NCI-H82 treated with DMSO at 0.1 percent for 48 hours (cell line): ENCODE measurements around the gene VGLL2.
A peak's percentile ranks its signal among the peaks of the same experiment; 100 is the strongest.
"Not testable (repeated sequence)": the region's sequence is repeated elsewhere in the genome, so short reads cannot be mapped to it uniquely, and the experiment has no call there.

ENCODE experiments used
- DNase-seq: peaks from one replicate; lab custom pipeline; 2025; ENCODE audit not compliant: unreplicated experiment; lab: John Stamatoyannopoulos, UW

Gene VGLL2, protein sequence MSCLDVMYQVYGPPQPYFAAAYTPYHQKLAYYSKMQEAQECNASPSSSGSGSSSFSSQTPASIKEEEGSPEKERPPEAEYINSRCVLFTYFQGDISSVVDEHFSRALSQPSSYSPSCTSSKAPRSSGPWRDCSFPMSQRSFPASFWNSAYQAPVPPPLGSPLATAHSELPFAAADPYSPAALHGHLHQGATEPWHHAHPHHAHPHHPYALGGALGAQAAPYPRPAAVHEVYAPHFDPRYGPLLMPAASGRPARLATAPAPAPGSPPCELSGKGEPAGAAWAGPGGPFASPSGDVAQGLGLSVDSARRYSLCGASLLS

DNA sequence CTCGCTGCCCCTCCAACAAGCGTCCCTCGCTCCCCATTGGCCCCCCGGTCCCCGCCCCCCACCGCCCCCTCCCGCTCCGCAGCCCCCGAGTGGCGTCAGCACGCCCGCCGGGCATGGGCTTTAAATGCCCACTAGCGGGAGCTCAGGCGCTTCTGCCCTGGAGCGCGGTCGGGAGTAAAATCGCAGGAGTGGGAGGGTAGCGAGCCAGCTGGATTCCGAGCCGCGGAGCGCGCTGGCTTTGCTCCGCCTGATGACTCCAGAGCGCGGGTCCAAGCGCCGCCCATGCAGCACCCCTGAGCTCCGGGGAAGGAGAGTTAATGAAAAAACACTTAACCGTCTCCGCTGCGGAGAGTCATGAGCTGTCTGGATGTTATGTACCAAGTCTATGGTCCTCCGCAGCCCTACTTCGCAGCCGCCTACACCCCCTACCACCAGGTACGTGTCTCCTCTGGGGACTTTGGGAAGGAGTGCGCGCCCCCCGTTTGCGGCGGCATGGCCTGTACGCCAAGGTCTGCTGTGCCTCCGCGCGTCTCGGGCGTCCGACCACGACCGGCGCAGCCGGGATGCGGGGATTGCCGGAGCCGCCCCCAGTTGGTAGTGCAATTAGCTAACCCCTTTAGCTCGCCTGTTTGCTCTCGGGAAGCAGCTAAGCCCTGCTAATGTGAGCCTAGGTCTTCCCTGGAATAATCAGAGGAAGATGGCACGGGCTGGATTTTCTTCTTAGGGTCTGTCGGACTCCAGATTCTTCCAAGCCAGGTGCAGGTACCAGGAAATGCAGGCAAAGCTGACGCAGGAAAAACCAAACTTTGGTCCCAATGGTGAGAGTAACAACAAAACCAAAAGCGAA lies at the start of gene VGLL2:
VGLL2 (plus strand) TSS at position 149 of the 847 bp plus-strand sequence; CDS start at position 355, 206 bp downstream.
- peak; percentile 16 for DNase-seq

DNA sequence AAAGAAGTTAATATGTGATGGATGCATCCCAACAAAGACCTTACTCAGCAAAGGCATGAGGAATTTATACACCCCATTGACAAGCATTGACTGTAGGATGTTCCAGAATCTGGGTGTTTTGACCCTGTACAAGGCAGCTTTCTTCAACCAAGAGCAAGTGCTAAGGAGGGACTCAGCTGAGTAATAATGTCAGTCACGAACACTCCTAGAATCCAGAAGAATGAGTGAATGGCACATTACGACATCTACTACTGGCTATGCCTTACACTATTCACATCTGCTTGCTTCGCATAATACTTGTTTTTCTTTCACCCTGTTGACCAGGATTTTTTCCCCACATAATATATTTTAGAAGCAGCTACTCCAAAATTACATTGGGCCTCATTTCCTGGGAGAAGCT lies 42.5 kb upstream of the VGLL2 start:
- DNase-seq, result no peak

DNA sequence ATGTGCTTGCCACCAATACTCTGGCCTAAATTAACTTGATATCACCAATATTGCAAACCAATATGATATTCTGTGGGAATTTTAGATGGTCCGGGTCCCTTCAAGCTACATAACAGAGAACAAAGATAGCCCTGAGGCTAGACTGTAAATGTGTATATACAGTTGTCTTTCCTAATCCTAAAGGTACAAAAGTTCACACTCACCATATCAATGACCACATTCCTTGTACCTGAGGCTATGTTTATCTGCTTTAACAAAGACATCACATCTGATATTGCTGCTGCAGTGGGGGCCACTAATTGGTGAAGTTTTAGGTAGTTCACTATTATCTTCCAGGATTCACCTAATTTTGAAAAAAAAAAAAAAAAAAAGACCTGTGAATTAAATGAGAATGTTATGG lies 38.6 kb upstream of the VGLL2 start:
- no peak for DNase-seq

DNA sequence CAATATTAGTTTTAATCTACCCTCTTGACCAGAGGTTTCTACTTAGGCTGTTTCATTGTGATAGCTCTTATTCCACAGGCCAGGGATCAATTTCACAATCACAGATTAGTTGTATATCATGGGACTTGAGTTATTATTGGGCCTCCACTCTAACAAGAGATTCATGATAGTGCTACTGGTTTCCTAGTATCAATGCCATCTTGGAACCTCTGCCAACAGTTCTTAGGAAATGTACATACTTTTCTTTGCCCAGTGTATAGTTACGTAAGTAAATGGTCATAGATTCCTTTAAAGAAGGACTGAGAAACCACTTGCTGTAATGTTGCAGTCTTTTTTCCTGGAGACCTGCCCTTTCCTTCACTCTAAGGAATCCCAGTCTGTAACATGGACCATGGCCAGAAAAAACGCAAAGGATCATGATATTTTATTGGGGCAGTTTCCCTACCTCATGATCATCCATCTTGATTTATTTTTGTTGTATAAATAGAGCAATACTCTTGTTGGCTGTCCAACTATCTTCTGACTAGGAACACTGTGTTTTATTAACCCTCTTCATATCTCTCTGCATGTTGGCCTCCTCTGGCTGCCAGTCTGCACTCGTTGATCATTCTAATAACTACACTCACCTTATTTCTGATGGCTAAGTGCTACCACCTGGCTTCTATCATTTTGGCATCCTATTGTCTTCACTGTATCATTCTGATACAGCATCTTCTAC lies 38.0 kb upstream of the VGLL2 start:
- DNase-seq, result no peak

DNA sequence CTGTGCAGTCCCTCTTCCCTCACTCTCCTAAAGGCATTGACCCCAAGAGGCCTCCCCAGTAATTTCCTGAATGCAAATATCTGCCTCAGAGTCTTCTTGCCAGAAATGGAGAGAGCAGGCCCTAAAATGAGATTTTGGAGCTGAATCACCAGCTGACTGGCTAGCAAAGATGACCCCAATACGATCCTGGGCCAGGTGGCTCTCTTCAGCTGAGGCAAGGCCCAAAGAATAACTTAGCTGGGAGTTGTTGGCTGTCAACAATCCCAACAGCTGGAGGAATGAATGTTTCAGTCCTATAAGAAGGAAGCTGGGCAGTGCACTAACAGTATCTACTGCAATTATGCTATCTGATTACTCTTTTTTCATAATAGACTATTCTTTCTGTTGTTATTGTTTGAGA lies 37.2 kb upstream of the VGLL2 start:
- no peak for DNase-seq

DNA sequence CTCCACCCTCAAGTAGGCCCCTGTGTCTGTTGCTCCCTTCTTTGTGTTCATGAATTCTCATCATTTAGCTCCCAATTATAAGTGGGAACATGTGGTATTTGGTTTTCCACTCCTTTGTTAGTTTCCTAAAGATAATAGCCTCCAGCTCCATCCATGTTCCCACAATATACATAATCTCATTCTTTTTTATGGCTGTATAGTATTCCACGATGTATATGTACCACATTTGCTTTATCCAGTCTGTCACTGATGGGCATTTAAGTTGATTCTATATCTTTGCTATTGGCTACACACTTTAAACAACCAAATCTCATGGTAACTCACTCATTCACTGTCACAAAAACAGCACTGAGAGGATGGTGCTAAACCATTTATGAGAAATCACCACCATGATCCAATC lies 35.5 kb upstream of the VGLL2 start:
- no peak for DNase-seq

DNA sequence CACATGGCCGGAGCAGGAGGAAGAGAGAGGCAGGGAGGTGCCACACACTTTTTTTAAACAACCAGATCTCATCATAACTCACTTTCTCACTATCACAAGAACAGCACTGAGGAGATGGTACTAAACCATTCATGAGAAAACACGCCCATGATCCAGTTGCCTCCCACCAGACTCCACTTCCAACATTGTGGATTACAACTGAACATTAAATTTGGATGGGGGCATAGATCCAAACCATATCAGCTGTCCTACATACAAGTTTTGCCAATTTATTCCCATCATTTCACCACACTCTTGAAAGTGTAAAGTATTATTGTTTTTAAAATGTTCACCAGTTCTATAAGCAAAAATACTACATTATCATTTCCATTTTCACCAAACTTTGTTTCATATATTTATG lies 33.9 kb upstream of the VGLL2 start:
- DNase-seq, result no peak

DNA sequence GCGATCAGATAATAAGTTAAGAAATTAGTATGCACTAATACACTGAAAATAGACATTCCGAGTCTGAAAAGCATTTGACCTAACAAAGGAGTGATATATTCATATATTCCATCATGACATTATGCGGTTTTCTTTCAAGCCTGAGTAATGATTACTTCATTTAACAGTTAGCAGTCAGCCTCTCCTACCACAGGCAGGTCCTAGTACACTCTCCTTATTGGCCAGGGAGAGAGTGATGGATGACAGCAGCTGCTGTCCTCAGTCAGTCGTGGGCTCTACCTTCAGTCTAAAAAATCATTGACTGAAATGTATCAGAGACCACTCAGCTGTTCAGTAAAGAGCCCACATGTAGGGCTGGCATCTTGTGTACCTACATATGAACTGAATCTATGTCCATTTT lies 33.2 kb upstream of the VGLL2 start:
- DNase-seq, result no peak

DNA sequence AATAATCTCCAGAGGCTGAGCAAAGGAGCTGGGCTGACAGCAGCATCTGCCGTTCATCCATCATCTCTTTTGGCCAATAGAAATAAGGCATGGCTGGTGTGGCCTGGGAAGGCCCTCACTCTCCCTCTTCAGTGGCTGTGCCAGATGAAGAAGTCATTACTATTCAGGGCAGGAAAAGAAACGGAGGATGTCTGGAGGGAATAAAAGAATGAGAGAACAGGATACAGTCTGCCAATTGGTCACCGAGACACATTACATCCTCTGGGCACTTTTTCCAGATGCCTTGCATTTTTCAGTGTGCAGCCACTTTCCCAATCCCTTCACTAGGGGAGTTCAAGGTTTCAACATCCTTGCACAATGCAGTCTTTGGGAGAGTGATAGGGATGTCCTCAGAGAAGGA lies 32.2 kb upstream of the VGLL2 start:
- no peak for DNase-seq

DNA sequence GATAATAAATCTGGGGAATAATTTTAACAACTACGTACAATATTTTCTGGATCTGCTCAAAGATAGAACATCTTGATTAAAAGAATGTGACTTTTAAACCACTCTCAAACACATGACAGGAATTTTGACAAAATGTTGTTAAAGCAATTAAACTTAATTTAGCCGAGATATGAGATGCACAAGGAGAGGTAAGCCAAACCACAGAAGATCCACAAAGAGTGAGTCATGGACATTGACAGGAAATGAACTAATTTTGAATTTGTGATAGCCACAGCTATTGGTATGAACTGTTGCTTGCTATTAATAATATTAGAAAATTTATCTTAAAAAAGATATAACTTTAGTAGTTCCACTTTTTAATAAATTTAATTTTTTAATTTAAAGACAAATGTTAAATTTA lies 27.8 kb upstream of the VGLL2 start:
- no peak for DNase-seq

DNA sequence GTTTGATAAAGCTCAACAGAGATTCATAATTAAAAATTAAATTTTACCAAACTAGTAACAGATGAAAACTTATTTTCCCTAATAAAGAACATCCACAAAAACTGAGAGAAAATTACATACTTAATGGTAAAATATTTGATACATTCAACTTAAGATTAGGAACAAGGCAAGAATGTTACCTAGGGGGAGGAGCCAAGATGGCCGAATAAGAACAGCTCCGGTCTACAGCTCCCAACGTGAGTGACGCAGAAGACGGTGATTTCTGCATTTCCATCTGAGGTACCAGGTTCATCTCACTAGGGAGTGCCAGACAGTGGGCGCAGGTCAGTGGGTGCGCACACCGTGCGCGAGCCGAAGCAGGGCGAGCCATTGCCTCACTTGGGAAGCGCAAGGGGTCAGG lies 20.8 kb upstream of the VGLL2 start:
- not testable (repeated sequence) for DNase-seq

DNA sequence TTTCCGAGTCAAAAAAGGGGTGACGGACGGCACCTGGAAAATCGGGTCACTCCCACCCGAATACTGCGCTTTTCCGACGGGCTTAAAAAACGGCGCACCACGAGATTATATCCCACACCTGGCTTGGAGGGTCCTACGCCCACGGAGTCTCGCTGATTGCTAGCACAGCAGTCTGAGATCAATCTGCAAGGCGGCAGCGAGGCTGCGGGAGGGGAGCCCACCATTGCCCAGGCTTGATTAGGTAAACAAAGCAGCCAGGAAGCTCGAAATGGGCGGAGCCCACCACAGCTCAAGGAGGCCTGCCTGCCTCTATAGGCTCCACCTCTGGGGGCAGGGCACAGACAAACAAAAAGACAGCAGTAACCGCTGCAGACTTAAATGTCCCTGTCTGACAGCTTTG lies 20.4 kb upstream of the VGLL2 start:
- not testable (repeated sequence) for DNase-seq

DNA sequence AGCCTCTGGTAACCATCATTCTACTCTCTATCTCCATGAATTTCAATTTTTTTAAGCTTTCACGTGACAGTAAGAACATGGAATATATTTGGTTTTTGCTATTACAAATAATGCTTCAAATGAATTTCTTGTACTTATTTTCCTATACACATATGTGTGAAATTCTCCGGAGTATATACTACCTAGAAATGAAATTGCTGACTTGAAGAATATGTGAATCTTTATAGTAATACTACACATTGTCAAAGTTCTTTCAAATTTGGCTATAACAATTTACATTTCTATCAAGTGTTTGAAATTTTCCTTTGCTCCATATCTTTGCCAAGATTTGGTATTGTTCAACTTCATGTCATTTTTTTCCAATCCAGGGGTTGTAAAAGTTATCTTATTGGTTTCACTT lies 11.6 kb upstream of the VGLL2 start:
- no peak for DNase-seq

DNA sequence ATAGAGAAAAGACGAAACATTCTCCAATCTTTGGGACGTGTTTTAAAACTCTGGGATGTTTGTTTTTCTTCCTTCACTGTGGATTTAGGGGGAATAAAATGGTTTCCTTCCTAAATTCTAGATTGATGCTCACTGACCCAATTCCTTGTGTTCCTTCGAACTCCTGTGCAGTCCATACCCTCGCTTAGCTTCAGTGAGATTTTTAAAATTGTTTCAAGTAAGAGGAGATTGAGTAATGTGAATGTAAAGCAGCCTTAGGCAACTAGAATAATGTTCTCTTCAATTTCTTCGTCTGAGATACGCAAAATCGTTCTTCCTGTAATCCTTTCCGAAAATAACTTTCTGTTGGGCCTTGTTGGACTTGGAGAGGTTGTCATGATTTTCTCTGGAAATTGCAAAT lies 2.6 kb upstream of the VGLL2 start:
- no peak for DNase-seq

DNA sequence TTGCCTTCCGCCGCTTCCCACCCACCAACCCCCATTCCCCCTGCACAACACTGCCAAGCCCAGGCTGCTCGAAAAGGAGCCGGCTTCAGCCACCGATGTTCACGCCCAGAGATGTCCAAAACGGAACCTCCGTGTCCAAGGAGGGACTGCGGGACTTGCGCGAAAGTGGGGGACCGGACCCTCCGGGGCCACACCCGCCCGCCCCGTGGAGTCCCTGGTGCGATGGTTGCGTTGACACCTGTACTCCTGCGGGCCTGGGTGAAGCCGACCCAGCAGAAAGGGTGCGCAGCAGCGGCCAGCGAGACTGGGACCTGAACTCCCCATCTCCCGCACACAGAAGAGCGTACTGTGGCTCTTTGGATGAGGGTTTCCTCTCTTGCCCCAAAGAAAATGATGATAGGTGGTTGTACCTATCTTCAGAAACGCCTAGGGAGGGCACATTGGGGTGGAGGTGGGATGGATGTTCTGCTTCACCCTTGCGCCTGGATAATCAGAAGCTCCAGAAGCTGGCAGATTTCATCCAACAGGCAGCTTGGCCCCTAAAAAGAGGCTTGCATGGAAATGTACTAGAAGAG lies 1.9 kb upstream of the VGLL2 start:
- DNase-seq, result no peak

DNA sequence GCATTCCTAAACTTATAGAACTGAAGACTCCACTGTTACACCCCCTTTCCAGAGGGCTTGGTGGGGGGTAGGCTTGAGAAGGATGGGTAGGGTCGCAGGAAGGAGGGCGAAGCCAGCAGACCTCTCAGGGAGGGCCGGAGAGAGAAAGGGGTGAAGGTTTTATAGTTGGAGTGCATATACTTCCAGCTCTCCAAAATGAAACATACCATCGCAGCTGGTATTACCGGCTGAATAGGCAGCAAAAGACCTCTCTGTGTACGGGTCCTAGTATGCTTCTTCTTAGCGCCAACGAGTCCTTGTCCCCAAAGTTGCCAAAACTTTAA lies 1.0 kb upstream of the VGLL2 start:
- DNase-seq, result no peak

DNA sequence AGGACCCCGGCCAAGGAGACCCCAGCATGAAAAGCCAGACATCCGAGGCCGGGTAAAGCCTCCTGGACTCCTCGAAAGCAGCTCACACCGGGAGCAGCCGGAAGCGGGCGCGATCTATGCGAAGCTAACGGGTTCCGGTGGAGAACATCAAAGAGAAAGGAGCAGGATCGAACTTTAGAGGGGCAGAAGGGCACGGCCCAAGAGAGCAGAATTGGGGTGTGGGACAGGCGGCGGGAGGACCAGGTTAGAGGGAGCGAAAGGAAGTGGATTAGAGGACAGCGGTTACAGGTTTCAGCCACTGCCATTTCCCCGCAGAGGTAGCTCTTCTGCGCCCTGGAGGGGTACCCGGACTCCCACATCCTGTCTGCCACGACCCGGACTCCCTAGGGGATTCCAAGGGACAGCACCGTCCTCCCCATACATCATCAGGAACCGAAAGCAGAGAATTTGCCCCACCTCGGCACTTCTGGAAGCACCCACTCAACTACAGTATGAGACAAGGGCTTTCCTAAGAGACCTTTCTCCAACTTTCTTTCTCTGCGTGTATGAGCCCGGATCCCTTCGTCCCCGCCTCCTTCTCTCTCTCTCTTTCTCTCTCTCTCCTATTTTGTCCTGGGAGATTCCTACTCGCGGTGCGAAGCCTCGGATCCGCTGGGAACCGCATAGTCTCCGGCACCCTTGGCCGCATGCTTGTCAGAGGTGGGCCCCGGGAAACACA lies 507 bp upstream of the VGLL2 start:
- DNase-seq, result no peak

DNA sequence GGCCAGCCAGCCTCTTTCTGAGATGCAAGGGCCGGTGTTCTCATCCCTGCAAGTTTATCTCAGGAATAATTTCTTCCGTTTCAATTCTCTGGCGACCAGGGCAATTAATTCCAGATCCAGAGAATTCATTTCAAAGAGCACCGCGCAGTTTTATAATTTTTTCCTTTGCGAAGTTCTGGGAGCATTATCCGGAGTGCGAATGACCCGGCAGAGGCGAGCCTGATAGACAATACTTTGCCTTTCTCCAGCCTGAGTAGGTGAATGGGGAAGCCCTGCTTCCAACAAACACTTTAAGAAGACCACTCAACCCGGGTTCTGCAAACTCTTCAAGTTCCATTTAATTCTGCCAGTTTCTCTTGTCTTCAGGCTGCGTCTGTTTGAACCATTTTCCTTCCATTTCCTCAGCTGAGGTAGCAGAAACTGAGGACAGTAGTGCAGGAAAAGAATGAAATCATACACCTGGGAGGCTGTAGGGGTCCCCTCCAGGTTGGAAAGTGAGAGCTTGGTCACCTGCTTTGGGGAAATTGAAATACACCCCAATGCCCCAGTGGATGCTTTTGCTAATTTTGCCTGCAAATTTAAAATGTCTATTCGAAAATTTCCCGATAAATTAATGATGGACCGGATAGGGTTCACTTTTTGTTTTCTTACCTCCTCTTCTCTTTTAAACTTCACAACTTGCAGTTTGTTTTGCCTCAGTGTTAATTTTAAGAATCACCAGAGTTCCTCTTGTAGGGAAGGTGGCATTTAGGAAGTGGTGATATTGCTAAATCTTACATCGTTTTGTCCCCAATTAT lies 1.1 kb downstream of the VGLL2 start:
- DNase-seq, result no peak

DNA sequence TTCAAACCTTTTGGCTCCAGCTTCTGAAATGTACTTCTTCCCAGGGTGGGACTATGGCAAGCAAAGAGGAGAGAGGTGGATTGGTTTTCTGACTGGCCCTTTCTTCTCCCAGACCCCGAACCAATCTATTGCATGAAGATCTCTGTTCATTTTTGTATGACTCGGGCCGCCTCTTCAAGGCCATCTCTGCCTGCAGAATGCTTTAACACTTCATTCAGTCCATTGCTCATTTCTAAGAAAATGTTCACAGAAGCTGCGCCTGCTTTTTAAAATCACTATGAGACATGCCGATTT lies 1.6 kb downstream of the VGLL2 start:
- DNase-seq, result no peak

DNA sequence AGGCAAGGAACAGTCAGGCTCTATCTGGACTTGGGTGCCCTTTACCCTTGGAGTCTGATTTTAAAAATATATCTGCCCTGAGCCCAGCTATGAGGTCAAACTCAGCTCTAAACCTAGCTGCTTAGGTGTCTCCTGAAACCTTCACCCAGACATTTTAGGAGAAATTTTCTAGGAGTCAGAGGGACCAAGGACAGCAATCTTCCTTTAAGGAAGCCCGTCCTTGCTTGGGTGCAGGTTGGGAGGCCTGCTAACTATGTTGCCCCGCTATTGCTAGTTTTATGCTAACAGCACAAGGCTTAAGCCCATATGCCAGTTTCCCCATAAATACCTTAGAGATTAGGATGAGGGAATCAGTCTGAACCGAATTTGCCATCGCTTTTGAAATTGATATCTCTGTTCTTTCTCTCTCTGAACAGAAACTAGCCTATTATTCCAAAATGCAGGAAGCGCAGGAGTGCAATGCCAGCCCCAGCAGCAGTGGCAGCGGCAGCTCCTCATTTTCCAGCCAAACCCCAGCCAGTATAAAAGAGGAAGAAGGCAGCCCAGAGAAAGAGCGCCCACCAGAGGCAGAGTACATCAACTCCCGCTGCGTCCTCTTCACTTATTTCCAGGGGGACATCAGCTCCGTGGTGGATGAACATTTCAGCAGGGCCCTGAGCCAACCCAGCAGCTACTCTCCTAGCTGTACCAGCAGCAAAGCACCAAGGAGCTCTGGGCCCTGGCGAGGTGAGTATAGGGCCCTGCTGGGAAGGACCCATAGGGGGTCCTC lies 2.6 kb downstream of the VGLL2 start:
- no peak for DNase-seq
